RPMI8226 (cell line): ENCODE data around the gene ATG5.
A peak's percentile ranks its signal among the peaks of the same experiment; 100 is the strongest.

Experiments used
- DNase-seq: peaks from one replicate; pipeline ENCODE4 v3.0.0-alpha.2; 2015

The ATG5 gene

GRCh38 chr6:106178900-106179299, 146.7 kb downstream of the ATG5 start:
- DNase-seq: no peak

DNA sequence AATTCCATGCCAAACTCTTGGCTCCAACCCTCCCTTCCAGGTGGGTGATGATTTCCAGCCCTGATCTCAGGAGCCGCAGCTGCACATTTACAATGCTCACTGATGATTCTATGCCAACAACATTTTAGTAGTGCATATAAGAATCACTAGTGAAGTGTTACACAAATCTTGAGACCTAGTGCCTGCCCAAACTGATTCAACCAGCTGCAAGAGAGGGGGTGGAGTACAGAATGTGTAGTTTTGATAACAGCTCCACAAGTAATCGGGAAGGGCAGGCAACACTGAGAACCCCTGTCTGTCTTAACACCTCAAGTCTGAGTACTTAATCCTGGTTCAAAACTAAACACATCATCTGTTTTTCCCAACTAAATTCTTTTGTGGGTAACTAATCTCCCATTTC, 147.8 kb downstream of the ATG5 start:
- no peak for DNase-seq

- no peak for DNase-seq
Observed at GRCh38 chr6:106173124-106173879, 152.3 kb downstream of the ATG5 start.

- peak; percentile 38 for DNase-seq
Observed at GRCh38 chr6:106170030-106170791, 155.3 kb downstream of the ATG5 start.

DNA sequence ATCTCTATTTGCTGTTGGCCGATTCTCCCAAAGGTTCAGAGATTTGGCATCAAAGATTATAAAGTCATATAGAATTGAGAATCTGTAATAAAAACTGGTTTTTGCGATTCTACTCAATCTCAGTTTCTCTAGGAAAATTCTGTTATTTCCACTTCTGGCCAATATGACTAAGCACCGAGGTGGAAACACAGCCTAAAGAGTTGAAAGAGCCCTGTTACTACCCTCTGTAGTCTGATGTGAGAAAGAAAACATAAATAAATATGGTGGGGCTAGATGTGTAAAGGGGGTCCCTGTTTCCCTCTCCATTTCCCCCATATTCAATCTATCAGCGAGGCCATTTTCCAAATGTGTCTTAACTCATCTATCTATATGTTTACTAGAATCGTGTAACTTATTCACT, 156.0 kb downstream of the ATG5 start:
- no peak for DNase-seq

DNA sequence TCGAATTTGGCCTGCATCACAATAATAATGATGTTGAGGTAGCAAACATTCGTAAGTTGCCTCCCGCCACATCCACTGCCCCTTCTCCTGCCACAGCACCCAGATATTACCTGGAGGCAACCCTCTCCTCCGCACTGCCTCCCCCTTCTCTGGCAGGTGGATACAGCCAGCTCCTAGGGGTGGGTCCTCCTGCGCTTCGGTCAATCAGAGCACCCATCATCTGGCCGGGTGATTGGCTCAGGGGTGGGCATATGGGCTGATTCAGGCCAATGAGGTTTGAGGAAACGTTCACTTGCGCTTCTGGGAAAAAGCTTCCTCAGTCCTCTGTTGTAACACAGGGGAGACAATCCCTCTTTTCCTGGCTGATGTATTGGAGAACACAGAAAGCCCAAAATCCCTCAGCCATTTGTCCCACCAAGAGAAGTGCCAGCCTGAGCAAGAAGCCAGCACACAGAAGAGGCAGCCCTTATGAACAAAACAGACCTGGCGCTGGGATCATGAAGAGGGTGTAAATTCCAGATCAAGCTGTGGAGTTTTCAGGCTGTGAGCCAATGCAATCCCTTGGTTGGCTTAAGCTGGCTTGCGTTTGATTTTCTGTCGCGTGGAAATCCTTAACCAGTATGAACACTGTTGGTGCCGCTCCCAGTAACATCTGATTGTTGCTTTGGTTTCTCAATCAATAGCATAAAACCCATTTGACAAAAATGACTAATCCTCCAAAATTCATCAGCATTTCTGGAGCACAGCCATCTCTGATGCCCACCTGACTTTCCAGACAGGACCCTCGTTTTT, 157.3 kb downstream of the ATG5 start:
- DNase-seq: peak; percentile 72

DNA sequence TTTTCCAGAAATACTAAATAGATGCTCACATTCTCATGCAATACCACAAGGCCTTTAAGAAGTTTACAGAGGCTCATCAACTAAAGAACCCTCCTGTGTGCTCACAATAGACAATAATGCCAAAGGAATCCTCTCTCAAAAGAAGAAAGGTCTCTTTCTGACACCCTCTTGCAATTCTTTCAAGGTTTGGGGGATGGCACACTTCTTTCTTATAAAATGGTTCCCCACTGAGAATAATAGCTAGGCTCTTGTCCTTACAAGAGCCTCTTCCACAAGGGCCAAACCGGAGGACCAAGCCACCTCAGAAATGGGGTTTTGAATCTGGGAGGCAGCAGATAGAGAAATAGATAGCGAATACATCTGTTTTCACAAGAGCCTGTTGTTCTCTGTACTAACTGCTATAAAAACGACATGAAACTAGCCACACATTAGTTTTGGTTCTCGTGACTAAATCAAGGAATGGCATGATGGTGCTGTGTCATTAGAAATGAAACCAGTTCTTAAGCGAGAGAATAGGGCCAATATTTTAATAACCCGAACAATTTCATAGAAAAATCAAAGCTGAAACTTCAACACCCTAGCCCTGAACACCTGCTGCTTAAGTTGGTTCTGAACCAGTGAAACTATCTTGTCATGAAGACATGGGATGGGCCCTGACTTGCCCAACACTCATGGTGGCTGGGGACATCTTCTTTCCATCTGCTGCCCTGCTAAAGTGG, 158.3 kb downstream of the ATG5 start:
- peak; percentile 62 for DNase-seq

DNA sequence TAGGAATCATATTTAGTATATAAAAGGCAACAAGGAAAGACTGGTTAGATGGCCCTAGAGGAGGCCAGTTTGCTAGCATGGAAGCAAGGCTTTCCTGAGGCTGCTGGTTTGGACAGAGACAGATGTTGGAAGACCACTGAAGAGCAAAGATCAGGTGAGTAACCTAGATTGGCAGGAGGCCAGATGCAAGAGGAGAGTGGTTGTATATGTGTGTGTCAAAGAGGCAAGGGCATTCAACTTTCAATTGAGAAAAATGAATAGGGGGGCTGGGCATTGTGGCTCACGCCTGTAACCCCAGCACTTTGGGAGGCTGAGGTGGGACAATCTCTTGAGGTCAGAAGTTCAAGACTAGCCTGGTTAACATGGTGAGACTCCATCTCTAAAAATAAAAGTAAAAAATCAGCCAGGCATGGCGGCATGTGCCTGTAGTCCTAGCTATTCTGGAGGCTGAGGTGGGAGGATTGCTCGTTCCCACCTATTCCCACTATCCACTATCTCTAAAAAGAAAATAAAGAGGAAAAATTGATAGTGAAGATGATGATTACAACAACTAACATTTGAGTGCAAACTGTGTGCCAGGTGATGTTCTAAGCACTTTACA, 159.6 kb downstream of the ATG5 start:
- peak; percentile 84 for DNase-seq

GRCh38 chr6:106163966-106164877, 161.3 kb downstream of the ATG5 start:
- DNase-seq: peak; percentile 69

GRCh38 chr6:106163446-106163965, 162.1 kb downstream of the ATG5 start:
- DNase-seq: peak; percentile 87

GRCh38 chr6:106162921-106163320, 162.6 kb downstream of the ATG5 start:
- peak; percentile 61 for DNase-seq

DNA sequence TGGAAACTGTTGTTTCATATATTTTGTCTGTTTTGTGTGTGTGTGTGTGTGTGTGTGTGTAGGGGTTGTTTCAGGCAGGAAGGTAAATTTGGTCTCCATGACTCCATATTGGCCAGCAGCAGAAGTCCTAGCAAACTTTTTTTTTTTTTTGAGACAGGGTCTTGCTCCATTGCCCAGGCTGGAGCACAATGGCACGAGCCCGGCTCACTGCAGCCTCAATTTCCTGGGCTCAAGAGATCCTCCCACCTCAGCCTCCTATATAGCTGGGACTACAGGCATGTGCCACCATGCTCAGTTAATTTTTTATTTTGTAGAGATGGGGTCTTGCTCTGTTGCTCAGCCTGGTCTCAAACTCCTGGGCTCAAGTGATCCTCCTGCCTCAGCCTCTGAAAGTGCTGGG, 163.7 kb downstream of the ATG5 start:
- DNase-seq: no peak

GRCh38 chr6:106161311-106161874, 164.2 kb downstream of the ATG5 start:
- DNase-seq: no peak

- DNase-seq: no peak
Observed at GRCh38 chr6:106160189-106160588, 165.4 kb downstream of the ATG5 start.

- DNase-seq: no peak
Observed at GRCh38 chr6:106159531-106159940, 166.0 kb downstream of the ATG5 start.

GRCh38 chr6:106158816-106159215, 166.7 kb downstream of the ATG5 start:
- no peak for DNase-seq

DNA sequence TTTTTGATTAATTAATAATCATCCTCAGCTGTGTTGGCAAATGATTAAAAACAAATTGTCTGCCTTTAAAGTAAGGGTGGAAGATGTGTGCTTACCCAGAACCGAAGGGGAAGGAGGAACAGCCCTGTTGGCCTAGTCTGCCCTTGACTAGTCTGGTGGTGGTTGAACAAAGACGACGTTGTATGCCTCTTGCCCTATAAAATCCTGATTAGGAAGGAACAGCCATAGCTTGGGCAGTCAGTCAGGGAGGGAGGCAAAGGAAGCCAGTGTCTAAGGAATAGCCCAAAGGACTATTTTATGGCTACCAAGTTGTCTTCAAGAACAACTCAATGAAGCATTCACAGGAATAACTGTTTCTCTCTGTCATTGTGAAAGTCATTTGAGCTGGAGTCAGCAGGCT, 168.7 kb downstream of the ATG5 start:
- no peak for DNase-seq

- no peak for DNase-seq
Observed at GRCh38 chr6:106156413-106156812, 169.1 kb downstream of the ATG5 start.

DNA sequence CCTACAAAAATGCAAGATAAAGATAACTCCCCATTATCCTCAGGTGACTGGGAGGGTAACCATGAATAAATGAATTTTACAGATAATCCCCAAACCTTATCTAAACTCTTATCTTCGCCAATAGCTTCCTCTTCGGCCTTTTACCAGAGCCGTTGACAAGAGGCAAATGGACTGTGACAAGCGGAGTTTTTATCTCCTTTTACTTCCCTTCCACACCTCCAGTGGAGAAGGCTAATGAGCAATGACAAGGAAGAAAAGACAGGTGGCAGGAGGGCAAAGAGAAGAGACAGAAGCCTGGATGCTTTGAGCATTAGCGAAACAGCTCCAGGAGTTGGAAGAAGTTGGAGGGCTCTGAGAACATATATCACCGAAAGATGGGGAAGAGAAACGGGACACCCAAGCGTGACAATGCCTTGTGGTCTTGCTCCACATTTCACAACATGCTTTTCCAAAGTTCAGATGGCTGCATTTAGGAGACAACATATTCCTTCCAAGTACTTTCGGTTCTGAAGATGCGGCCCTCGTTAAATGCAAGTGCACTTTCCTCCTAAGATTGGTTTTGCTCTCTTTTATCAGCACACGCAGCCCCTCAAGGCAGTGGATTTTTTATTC, 170.2 kb downstream of the ATG5 start:
- no peak for DNase-seq

DNA sequence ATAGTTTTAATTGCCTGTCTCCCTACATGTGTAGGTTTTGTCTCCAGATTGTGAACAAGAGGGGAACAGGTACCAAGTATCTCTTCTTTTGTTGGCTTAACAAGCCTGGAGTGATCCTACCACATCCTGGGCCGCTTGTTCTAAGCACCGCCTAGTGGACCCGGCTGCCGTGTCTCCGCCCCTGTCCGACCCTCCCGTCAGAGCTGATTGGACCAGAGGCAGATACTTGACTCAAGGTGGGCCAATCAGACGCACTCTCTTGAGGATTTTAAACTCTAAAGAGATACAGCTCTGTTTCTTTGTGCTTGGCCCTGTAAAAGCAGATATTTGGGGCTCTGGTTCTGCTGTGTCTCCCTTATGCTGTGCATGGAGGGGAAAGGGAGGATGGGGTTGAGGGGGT, 171.2 kb downstream of the ATG5 start:
- no peak for DNase-seq
